Inflammatory macrophage (primary cell): ENCODE data around the gene CLEC1A.
A peak's percentile ranks its signal among the peaks of the same experiment; 100 is the strongest.

ENCODE experiments used
- DNase-seq, 2 donors: peaks; one replicate each; pipeline ENCODE4 v3.0.0-alpha.2; 2020 to 2022

CLEC1A gene

DNA sequence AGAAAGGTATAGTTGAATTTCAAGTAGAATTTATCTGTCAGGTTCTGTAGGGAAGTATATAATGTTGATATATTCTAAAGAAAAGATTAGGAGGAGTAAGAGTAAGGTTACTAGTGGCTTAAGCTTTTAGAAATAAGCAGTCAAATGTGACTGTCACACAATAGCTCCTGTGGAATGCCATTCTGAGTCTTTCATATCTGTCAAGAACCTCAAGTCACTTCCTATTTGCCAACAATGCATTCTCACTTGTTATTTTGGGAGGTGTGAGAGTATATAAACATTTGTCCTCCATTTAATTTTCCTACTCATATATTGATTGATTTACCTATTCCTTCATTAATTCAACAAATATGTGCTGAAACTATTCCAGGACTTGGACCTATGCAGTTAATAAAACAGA, 56.6 kb downstream of the CLEC1A start:
- DNase-seq = no peak

DNA sequence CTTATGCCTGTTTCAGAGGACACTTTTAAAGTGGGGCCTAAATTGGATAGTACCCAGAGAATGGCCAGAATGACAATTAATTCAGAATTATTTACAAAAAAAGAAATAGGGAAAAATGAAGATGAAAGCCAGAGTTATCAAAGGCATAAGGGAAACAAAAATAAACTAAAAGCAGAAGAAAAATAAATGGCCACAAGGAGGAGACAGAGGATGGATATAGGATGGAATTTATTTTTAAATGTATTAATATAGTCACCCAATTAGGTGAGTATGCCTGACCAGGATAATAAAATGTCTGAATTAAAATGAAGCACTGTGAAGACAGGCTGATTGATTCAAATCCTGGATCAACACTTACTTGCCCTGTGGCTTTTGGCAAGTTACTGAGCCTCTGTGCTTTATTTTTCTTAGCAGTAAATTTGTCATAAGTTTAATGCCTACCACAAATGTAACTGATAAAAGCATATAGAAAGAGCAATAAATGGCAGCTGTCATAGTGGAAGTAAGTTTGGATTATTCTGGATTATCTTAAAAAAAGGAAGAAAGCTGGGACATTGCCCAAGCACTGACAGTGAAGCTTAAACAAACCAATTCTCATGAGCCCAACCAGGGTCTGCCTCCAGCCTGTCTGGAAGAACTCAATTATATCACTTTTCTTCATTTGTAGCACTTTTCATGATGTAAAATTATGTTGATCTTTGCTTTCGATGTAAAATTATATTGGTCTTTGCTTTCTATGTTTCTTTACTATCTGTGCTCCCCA, 64.8 kb downstream of the CLEC1A start:
- DNase-seq = peak; percentile 32 to 74

DNA sequence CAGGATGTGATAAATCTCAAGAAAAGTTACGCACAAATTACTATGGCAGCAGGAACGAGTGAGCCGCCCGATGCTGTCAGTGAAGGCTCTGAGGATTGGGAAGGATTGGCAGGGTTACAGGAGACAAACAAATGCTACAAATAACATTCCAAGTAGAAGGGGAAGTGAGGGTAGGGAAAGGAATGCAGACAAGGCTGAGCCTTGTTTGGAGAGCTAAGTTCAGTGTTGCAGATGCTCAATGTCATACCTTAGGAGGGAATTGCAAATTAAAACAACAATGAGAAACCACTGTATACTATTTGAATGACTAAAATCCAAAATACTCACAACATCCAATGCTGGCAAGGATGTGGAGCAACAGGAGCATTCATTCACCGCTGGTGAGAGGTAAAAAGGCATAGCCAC, 67.0 kb downstream of the CLEC1A start:
- no peak for DNase-seq

DNA sequence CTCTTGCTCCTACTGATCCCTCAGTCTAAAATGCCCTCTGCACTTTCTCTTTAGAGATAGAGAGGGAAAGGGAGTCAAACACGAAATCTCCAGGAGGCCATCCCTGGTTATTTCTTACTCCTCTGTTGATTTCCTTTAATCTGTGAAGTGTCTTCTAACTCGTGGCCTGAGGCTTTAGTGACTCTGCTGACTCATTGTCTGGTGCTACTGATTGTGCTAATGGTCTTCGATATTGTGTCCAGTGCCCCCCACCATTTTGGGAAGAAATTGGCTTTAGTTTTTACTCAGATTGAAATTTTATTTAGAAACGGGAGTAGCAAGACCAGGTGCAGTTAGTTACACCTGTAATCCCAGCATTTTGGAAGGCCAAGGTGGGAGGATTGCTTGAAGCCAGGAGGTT, 67.5 kb downstream of the CLEC1A start:
- peak; percentile 33 to 58 for DNase-seq

DNA sequence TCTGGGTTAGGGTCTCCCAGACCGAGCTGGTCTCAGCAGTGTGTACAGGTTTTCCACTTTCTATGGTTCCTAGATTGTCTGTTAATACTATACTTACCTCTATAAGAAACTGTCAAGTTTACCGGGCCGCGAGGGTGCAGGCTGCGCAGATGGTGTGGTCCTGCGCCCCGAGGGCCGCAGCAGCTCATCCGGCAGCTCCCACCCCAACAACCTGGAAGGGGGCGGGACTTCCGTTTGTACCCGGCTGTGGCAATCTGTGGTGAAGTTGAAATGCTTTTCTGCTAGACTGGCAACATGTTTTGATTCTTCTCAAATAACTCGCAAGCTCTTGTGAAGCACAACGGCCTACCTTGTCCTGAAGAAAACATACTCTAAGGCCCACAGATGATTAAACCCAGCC, 68.3 kb downstream of the CLEC1A start, which contains the start of gene CLEC9A:
CLEC9A (plus strand) TSS at position 237 of the 400 bp plus-strand sequence. CDS start 22,006 bp downstream, outside the sequence.
- no peak for DNase-seq

DNA sequence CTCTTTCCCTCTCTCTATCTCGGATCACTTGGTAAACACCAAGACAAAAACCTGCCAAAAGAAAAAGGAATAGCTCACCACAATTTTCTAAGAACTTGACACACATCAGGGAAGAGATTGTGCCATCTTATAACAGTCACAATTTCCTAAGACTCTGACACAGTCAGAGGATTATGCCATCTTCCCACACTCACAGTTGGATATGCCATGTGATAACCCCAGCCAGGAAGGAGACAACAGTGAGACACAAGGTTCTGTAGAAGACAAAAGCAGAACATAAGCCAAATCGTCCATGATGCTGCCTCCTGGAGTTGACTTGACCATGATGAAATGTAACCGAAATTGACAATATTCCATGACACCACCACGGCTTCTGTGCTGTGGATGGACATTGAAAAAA, 71.1 kb downstream of the CLEC1A start:
- DNase-seq = peak; percentile 96 to 99

DNA sequence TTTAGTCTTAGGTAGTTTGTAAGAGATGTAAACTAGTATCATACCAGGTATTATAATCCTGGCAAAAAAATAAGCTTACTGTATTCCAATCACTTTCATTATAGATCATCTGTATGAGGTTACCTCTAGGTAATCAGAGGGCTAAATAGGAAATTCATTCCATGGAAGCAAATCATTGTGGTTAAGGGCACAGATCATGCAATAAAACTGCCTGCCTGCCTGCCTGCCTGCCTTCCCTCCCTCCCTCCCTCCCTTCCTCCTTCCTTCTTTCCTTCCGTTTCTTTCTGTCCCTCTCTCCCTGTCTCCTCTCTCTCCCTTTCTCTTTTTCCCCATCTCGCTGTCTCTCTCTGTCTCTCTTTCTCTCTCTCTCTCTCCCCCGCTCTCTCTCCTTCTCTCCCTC, 71.5 kb downstream of the CLEC1A start:
- no peak for DNase-seq

DNA sequence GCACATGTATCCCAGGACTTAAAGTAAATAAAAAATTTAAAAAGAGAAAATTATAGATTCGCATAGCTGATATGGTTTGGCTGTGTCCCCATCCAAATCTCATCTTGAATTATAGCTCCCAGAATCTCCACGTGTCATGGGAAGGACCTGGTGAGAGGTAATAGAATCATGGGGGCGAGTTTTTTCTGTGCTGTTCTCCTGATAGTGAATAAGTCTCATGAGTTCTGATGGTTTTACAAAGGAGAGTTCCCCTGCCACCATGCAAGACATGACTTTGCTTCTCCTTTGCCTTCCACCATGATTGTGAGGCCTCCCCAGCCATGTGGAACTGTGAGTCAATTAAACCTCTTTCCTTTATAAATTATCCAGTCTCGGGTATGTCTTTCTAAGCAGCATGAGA, 72.1 kb downstream of the CLEC1A start:
- DNase-seq = peak; percentile 32 to 58

DNA sequence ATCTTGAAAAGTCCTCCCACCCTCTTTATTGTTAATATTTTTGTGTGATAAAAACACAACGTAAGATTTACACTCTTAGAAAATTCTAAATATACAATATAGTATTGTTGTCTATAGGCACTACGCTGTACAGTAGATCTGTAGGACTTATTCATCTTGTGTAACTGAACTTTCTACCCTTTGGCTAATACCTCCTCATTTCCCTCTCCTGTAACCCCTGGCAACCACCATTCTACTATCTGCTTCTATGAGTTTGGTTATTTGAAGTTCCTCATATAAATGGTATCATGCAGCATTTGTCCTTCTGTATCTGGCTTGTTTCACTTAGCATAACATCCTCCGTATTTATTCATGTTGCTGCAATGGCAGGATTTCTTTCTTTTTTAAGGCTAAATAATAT, 73.5 kb downstream of the CLEC1A start:
- peak; percentile 26 to 69 for DNase-seq

DNA sequence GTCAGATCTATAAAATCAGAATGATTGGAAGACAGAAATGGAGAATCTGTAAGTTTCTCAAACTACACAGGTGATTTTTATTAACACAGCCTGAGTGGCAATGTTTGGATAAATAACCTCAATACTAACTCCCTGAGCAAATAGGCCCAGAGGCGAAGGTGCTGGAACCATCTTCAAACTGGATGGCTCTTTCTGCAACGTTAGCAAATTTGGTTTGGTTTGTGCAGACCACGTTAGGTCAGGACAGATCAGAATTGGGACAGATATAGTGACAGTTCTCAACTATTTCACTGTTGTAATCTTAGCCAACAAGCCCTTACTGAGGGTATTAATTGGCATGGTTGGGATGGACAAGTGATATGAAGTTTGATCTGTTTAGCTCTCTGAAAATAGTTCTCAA, 77.4 kb downstream of the CLEC1A start:
- no peak for DNase-seq
